MM.1S (cell line): ENCODE results near the gene APOA1.

Experiments used
- EZH2 ChIP-seq: fragments of 300-600 bp; sonication (generic); optimal IDR thresholded peaks from 2 replicates; pipeline ENCODE3; 2017; ENCODE audit warnings: low read depth, mild to moderate bottlenecking, antibody characterized with exemption, low read length, mixed read lengths
- EZH2phosphoT487 ChIP-seq: fragments of 300-600 bp; sonication (generic); IDR thresholded peaks from 2 replicates; pipeline ENCODE4 v1.6.1; 2018; ENCODE audit warnings: antibody characterized with exemption, low read length
- TF ChIP-seq, protein P1 (sequence below): fragments of 300-600 bp; sonication (generic); IDR thresholded peaks from 2 replicates; pipeline ENCODE4 v1.5.1; 2016; ENCODE audit warnings: antibody characterized with exemption, low read length, mixed read lengths

DNA sequence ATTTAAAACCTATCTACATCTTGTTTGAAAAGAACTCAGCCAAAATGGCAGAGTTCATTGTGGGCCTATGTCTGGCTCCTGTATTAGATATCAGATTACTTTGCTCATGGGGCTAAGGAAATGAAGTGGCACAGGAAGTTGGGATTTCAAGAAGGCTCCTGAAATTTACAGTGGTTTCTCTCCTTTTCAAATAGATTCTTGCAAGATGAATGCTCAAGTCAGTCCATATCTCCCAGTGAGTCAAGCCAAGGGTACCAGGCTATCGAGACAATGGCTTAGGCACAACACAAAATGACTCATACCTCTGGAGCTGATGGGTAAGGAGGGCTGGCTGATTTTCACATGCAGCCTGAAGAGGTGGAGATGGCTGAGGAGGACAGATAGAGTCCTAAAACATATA lies 24.1 kb upstream of the APOA1 start:
- TF ChIP-seq EZH2 (no peak), EZH2phosphoT487 (no peak)
- TF ChIP-seq, protein P1, sequence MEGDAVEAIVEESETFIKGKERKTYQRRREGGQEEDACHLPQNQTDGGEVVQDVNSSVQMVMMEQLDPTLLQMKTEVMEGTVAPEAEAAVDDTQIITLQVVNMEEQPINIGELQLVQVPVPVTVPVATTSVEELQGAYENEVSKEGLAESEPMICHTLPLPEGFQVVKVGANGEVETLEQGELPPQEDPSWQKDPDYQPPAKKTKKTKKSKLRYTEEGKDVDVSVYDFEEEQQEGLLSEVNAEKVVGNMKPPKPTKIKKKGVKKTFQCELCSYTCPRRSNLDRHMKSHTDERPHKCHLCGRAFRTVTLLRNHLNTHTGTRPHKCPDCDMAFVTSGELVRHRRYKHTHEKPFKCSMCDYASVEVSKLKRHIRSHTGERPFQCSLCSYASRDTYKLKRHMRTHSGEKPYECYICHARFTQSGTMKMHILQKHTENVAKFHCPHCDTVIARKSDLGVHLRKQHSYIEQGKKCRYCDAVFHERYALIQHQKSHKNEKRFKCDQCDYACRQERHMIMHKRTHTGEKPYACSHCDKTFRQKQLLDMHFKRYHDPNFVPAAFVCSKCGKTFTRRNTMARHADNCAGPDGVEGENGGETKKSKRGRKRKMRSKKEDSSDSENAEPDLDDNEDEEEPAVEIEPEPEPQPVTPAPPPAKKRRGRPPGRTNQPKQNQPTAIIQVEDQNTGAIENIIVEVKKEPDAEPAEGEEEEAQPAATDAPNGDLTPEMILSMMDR = no peak
